VCaP (cell line): ENCODE data around the gene PRKG1.

Experiments used
- H3K27ac ChIP-seq: fragments of 450-650 bp; 2 replicates; pipeline ENCODE4 v1.5.1; 2017
- CTCF ChIP-seq: fragments of 450-650 bp; conservative IDR thresholded peaks from 2 replicates; pipeline ENCODE4 v1.5.1; 2017; ENCODE audit warnings: mild to moderate bottlenecking, moderate library complexity

Gene PRKG1

GRCh38 chr10:51171946-51172345 lies 97.7 kb downstream of the PRKG1 start:
- TF ChIP-seq CTCF = no peak
- H3K27ac ChIP-seq = no peak overlapping the region

- no peak for TF ChIP-seq CTCF
- no peak overlapping the region for H3K27ac ChIP-seq
These were observed 102.8 kb downstream of the PRKG1 start for GRCh38 chr10:51176976-51177695.

GRCh38 chr10:51178634-51179033 lies 104.3 kb downstream of the PRKG1 start:
- H3K27ac ChIP-seq = no peak overlapping the region
- TF ChIP-seq CTCF = no peak

- TF ChIP-seq CTCF = no peak
These were observed 105.9 kb downstream of the PRKG1 start for GRCh38 chr10:51180141-51180540.

GRCh38 chr10:51183783-51184182 lies 109.5 kb downstream of the PRKG1 start:
- TF ChIP-seq CTCF = no peak
- no peak overlapping the region for H3K27ac ChIP-seq

More at GRCh38 chr10:51180141-51180540, 105.9 kb downstream of the PRKG1 start:
- no peak overlapping the region for H3K27ac ChIP-seq

GRCh38 chr10:51186361-51186760 lies 112.1 kb downstream of the PRKG1 start:
- no peak for TF ChIP-seq CTCF
- no peak overlapping the region for H3K27ac ChIP-seq

- no peak overlapping the region for H3K27ac ChIP-seq
These were observed 113.7 kb downstream of the PRKG1 start for GRCh38 chr10:51188008-51188407.

More at GRCh38 chr10:51188008-51188407, 113.7 kb downstream of the PRKG1 start:
- TF ChIP-seq CTCF = no peak
